ENCODE data around the gene ARHGEF4. TPM values are rescaled to one million over a fixed set of nuclear protein-coding genes. Genes with fewer than 3 reads are reported as not detected.
A peak's percentile ranks its signal among the peaks of the same experiment; 100 is the strongest.

ARHGEF4 gene
- total and polyA plus RNA-seq, 2 donors from 2014 or later = 0.90 to 0.94 TPM

GRCh38 chr2:130854301-130854700 lies 17.6 kb downstream of the ARHGEF4 start:
- H3K27me3 ChIP-seq (ENCODE audit: control insufficient read depth, insufficient read depth, low read length) = no peaks in the 10 kb centered on the region
- no peak overlapping the region for H3K27ac ChIP-seq (ENCODE audit: low read depth in 2 of 2, low read length in 2 of 2)
- no peak overlapping the region for H3K9ac ChIP-seq (ENCODE audit: low read length in 3 of 3)
- no peaks in the 10 kb centered on the region for H3K9me3 ChIP-seq (ENCODE audit: control insufficient read depth in 2 of 3, insufficient read depth in 1 of 3, low read length in 3 of 3)
- DNase-seq (peak in 1 of 5 donors; percentile 29), FAIRE-seq (no peak)
- H3K4me3 ChIP-seq (ENCODE audit: low read length in 3 of 3) = no peak overlapping the region
- H3K36me3 ChIP-seq (ENCODE audit: control insufficient read depth in 2 of 3, insufficient read depth in 3 of 3, low read length in 3 of 3) = no peaks in the 10 kb centered on the region
- intact Hi-C loops (cut with DNase I) = no loop called here
- TF ChIP-seq CTCF (IDR thresholded peaks at IDR 0.05; ENCODE audit: borderline replicate concordance, extremely low read depth, insufficient read depth) = no peak
- H3K4me1 ChIP-seq (ENCODE audit: control insufficient read depth in 2 of 3, insufficient read depth in 2 of 3, low read depth in 1 of 3, low read length in 3 of 3) = no peaks in the 10 kb centered on the region

- H3K27ac ChIP-seq (ENCODE audit: low read depth in 2 of 2, low read length in 2 of 2) = no peak overlapping the region
- H3K4me3 ChIP-seq (ENCODE audit: low read length in 3 of 3) = no peak overlapping the region
- H3K27me3 ChIP-seq (ENCODE audit: control insufficient read depth, insufficient read depth, low read length) = no peaks in the 10 kb centered on the region
- H3K4me1 ChIP-seq (ENCODE audit: control insufficient read depth in 2 of 3, insufficient read depth in 2 of 3, low read depth in 1 of 3, low read length in 3 of 3) = no peaks in the 10 kb centered on the region
- TF ChIP-seq CTCF (IDR thresholded peaks at IDR 0.05; ENCODE audit: borderline replicate concordance, extremely low read depth, insufficient read depth) = no peak
- intact Hi-C loops (cut with DNase I) = no loop called here
- no peak overlapping the region for H3K9ac ChIP-seq (ENCODE audit: low read length in 3 of 3)
- peak in 1 of 5 donors; percentile 25 for DNase-seq
- no peaks in the 10 kb centered on the region for H3K9me3 ChIP-seq (ENCODE audit: control insufficient read depth in 2 of 3, insufficient read depth in 1 of 3, low read length in 3 of 3)
- FAIRE-seq = no peak
- H3K36me3 ChIP-seq (ENCODE audit: control insufficient read depth in 2 of 3, insufficient read depth in 3 of 3, low read length in 3 of 3) = no peaks in the 10 kb centered on the region
These were observed 28.4 kb downstream of the ARHGEF4 start for GRCh38 chr2:130864830-130865800.

GRCh38 chr2:130869441-130870160 lies 32.9 kb downstream of the ARHGEF4 start:
- DNase-seq (no peak), FAIRE-seq (no peak)
- Histone ChIP-seq H3K9me3 (ENCODE audit: control insufficient read depth in 2 of 3, insufficient read depth in 1 of 3, low read length in 3 of 3) (no peaks in the 10 kb centered on the region), H3K4me1 (ENCODE audit: control insufficient read depth in 2 of 3, insufficient read depth in 2 of 3, low read depth in 1 of 3, low read length in 3 of 3) (no peaks in the 10 kb centered on the region), H3K36me3 (ENCODE audit: control insufficient read depth in 2 of 3, insufficient read depth in 3 of 3, low read length in 3 of 3) (no peaks in the 10 kb centered on the region), H3K4me3 (ENCODE audit: low read length in 3 of 3) (no peak overlapping the region), H3K27me3 (ENCODE audit: control insufficient read depth, insufficient read depth, low read length) (no peaks in the 10 kb centered on the region), H3K27ac (ENCODE audit: low read depth in 2 of 2, low read length in 2 of 2) (no peak overlapping the region), H3K9ac (ENCODE audit: low read length in 3 of 3) (no peak overlapping the region)
- no peak for TF ChIP-seq CTCF (IDR thresholded peaks at IDR 0.05; ENCODE audit: borderline replicate concordance, extremely low read depth, insufficient read depth)
- intact Hi-C loops (cut with DNase I) = loop anchor here (5.0 kb wide), 1 partner anchor 72 kb away; no protein-coding TSS in a partner anchor

Data from kidney (tissue), 14 donors.